Measurements from ENCODE around the gene RYR3. TPM values are rescaled to one million over a fixed set of nuclear protein-coding genes. Genes with fewer than 3 reads are reported as not detected.

Gene RYR3
- total and polyA plus RNA-seq, 7 donors, result 2.5 to 159 (median 24.0) TPM

DNA sequence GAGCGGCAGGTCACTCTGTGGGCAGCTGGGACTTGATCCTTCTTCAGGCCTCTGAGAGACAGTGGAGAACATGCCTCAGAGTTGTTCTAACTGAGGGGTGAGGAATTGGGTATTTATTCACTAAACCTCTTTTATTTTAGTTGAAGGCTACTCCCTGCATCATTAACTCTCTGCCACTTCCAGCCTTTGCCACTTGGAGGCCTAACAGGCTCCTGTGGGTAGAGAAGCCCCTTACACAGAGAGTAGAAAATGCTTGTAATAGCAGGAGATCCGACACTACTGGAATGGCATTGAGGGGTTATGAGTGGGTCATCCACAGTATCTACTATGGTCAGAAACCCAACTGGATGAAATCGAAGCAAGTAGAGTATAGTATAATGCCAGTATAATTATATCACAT, 81.7 kb downstream of the RYR3 start:
- TF ChIP-seq, protein P1, sequence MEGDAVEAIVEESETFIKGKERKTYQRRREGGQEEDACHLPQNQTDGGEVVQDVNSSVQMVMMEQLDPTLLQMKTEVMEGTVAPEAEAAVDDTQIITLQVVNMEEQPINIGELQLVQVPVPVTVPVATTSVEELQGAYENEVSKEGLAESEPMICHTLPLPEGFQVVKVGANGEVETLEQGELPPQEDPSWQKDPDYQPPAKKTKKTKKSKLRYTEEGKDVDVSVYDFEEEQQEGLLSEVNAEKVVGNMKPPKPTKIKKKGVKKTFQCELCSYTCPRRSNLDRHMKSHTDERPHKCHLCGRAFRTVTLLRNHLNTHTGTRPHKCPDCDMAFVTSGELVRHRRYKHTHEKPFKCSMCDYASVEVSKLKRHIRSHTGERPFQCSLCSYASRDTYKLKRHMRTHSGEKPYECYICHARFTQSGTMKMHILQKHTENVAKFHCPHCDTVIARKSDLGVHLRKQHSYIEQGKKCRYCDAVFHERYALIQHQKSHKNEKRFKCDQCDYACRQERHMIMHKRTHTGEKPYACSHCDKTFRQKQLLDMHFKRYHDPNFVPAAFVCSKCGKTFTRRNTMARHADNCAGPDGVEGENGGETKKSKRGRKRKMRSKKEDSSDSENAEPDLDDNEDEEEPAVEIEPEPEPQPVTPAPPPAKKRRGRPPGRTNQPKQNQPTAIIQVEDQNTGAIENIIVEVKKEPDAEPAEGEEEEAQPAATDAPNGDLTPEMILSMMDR (IDR thresholded peaks at IDR 0.05), result no peak
- Histone ChIP-seq H3K27ac (no peak overlapping the region), H3K9me3 (no peaks in the 10 kb centered on the region), H3K4me3 (no peak overlapping the region), H3K27me3 (ENCODE audit: insufficient read depth in 3 of 3, low read length in 2 of 3) (no peaks in the 10 kb centered on the region), H3K36me3 (ENCODE audit: insufficient read depth in 1 of 2, low read depth in 1 of 2) (no peaks in the 10 kb centered on the region), H3K4me1 (peaks cover 16% of the 10 kb centered on the region)
- ATAC-seq, result no peak
- no peak for DNase-seq
- intact Hi-C loops (cut with DNase I), result loop anchor here in 1 of 2 donors (5.0 kb wide), 1 partner anchor 80 kb away; the partner anchor contains the start of gene RYR3
- WGBS, 3 donors, result 90 to 92% (median 90%) methylated on average over 3 of the region's 3 CpGs

DNA sequence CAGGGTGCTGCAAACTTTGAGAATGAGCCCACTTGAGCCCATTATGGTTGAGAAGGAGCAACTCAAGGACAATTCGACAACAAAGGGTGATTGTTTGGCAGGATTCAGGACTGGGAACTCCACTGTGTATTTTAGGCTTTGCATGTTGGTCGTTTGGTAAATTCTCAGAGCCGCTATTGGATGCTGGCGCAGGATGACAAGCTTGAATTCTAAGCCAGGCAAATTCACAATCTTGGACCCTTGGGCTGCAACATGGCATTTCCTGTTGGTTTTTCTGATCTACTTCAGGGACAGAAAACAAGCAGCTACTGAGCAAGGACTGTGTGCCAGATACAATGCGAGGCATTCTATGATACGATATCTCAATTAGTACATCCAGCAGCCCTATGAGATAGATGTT, 82.8 kb downstream of the RYR3 start:
- Histone ChIP-seq H3K27me3 (ENCODE audit: insufficient read depth in 3 of 3, low read length in 2 of 3) (no peaks in the 10 kb centered on the region), H3K36me3 (ENCODE audit: insufficient read depth in 1 of 2, low read depth in 1 of 2) (no peaks in the 10 kb centered on the region), H3K9me3 (no peaks in the 10 kb centered on the region), H3K4me1 (peaks cover 16% of the 10 kb centered on the region), H3K27ac (no peak overlapping the region), H3K4me3 (no peak overlapping the region)
- ATAC-seq (no peak), DNase-seq (no peak)
- intact Hi-C loops (cut with DNase I), result loop anchor here in 1 of 2 donors (5.0 kb wide), 1 partner anchor 81 kb away; the partner anchor contains the start of gene RYR3
- WGBS, 3 donors, result 76 to 92% (median 83%) methylated on average over 6 of the region's 6 CpGs
- TF ChIP-seq, protein P1 (IDR thresholded peaks at IDR 0.05), result no peak

- H3K4me1 ChIP-seq, result peaks cover 16% of the 10 kb centered on the region
- peak overlapping the region; percentile 50 for H3K4me3 ChIP-seq
- ATAC-seq (peak; percentile 89 to 93 (median 91)), DNase-seq (peak; percentile 25 to 54)
- WGBS, 3 donors, result 28 to 37% (median 29%) methylated on average over 7 of the region's 7 CpGs
- H3K9me3 ChIP-seq, result no peaks in the 10 kb centered on the region
- TF ChIP-seq, protein P1 (IDR thresholded peaks at IDR 0.05), result no peak
- peak overlapping the region; percentile 87 for H3K27ac ChIP-seq
- no peaks in the 10 kb centered on the region for H3K36me3 ChIP-seq (ENCODE audit: insufficient read depth in 1 of 2, low read depth in 1 of 2)
- intact Hi-C loops (cut with DNase I), result no loop called here
- H3K27me3 ChIP-seq (ENCODE audit: insufficient read depth in 3 of 3, low read length in 2 of 3), result peaks cover 0 to 2% (median 0%) of the 10 kb centered on the region in 3 donors
Measured at GRCh38 chr15:33395321-33395720, 84.6 kb downstream of the RYR3 start.

GRCh38 chr15:33395846-33396245, 85.1 kb downstream of the RYR3 start:
- DNase-seq (no peak), ATAC-seq (peak; percentile 73 to 84 (median 80))
- intact Hi-C loops (cut with DNase I), result no loop called here
- TF ChIP-seq, protein P1 (IDR thresholded peaks at IDR 0.05), result no peak
- Histone ChIP-seq H3K4me1 (peaks cover 16% of the 10 kb centered on the region), H3K27me3 (ENCODE audit: insufficient read depth in 3 of 3, low read length in 2 of 3) (peaks cover 0 to 2% (median 0%) of the 10 kb centered on the region in 3 donors), H3K9me3 (no peaks in the 10 kb centered on the region), H3K27ac (peak overlapping the region; percentile 87), H3K4me3 (peak overlapping the region; percentile 50), H3K36me3 (ENCODE audit: insufficient read depth in 1 of 2, low read depth in 1 of 2) (no peaks in the 10 kb centered on the region)
- WGBS, 3 donors, result 33 to 47% (median 38%) methylated on average over 7 of the region's 7 CpGs

DNA sequence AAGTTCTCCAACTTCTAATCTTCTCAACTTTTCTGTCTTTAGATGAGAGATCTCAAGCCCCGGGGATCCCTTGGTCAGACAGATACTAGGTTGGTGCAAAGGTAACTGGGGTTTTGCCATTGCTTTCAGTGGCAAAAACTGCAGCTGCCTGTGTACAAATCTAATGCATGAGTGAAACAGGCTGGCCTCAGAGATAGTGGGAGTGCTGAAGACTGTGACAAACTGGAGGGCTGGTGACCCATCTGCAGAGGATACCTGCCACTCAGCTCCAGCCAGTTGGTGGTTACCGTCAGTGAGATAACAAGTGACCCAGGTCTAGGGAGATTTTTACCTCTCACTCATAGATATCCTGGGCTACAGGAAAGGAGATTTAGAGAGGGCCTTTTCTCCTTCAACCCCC, 85.7 kb downstream of the RYR3 start:
- WGBS, 3 donors, result 73 to 81% (median 75%) methylated on average over 2 of the region's 2 CpGs
- TF ChIP-seq, protein P1 (IDR thresholded peaks at IDR 0.05), result no peak
- DNase-seq (no peak), ATAC-seq (peak; percentile 17 to 41 (median 32))
- Histone ChIP-seq H3K4me3 (peak overlapping the region; percentile 50), H3K9me3 (no peaks in the 10 kb centered on the region), H3K27ac (peak overlapping the region; percentile 87), H3K4me1 (peaks cover 18% of the 10 kb centered on the region), H3K36me3 (ENCODE audit: insufficient read depth in 1 of 2, low read depth in 1 of 2) (no peaks in the 10 kb centered on the region), H3K27me3 (ENCODE audit: insufficient read depth in 3 of 3, low read length in 2 of 3) (peaks cover 0 to 2% (median 0%) of the 10 kb centered on the region in 3 donors)
- intact Hi-C loops (cut with DNase I), result no loop called here

All from psoas muscle (tissue), 8 donors.